Thyroid gland (tissue), 4 donors: ENCODE data around the gene EYA4.

Source experiments
- CTCF ChIP-seq, 6 experiments: fragments of 200-600 bp in 3 of 6; fragments of 450-650 bp in 3 of 6; sonication (generic) in 3 of 6; IDR thresholded peaks; one replicate each; pipeline ENCODE4 v1.5.1; 2016 to 2019; ENCODE audit warnings: antibody characterized with exemption in 6 of 6, mild to moderate bottlenecking in 2 of 6, inconsistent platforms in 1 of 6, moderate library complexity in 1 of 6
- POLR2A ChIP-seq, 2 donors: fragments of 450-650 bp; IDR thresholded peaks; one replicate each; pipeline ENCODE4 v1.6.1; 2017; ENCODE audit warnings: antibody characterized with exemption in 2 of 2, mild to moderate bottlenecking in 2 of 2, moderate library complexity in 1 of 2

- TF ChIP-seq CTCF (IDR thresholded peaks at IDR 0.05), result no peak
- TF ChIP-seq POLR2A (IDR thresholded peaks at IDR 0.05), result no peak
Observed at GRCh38 chr6:133201231-133201630, 39.9 kb upstream of the EYA4 start.
